Large intestine (tissue), 3 donors: ENCODE data around the gene HTR3D. TPM values are rescaled to one million over a fixed set of nuclear protein-coding genes. Genes with fewer than 3 reads are reported as not detected.
A peak's percentile ranks its signal among the peaks of the same experiment; 100 is the strongest.
"Not testable (repeated sequence)": the region's sequence is repeated elsewhere in the genome, so short reads cannot be mapped to it uniquely, and the experiment has no call there.

Source experiments
- DNase-seq, 2 donors: peaks; one replicate each; pipeline versions ENCODE4 v3.0.0 to v3.0.0-alpha.2; 2013
- H3K27ac ChIP-seq: one replicate; pipeline ENCODE4 v1.5.1; 2013; ENCODE audit warnings: low read length
- H3K27me3 ChIP-seq: 2 replicates; pipeline ENCODE4 v1.6.1; 2013; ENCODE audit warnings: low read length; ENCODE audit not compliant: control insufficient read depth, insufficient read depth
- H3K36me3 ChIP-seq: 2 replicates; pipeline ENCODE4 v1.6.1; 2013; ENCODE audit warnings: low read length; ENCODE audit not compliant: control insufficient read depth, insufficient read depth
- H3K4me1 ChIP-seq: one replicate; pipeline ENCODE4 v1.6.1; 2013; ENCODE audit warnings: low read length; ENCODE audit not compliant: control insufficient read depth, insufficient read depth
- H3K4me3 ChIP-seq: one replicate; pipeline ENCODE4 v1.5.1; 2013; ENCODE audit warnings: low read length
- H3K9me3 ChIP-seq: one replicate; pipeline ENCODE4 v1.6.1; 2013; ENCODE audit warnings: mild to moderate bottlenecking, low read depth, low read length, moderate library complexity; ENCODE audit not compliant: control insufficient read depth
- WGBS: methylation state at CpG from one replicate; pipeline ENCODE4 v1.1.5; 2013; ENCODE audit warnings: low lambda C conversion rate; ENCODE audit not compliant: insufficient coverage; 5-methylcytosine and 5-hydroxymethylcytosine counted together
- polyA plus RNA-seq: library from polyadenylated mRNA; unstranded; fragments of 120-200 nt; gene quantifications from one replicate; pipeline ENCODE4 v1.2.1, GENCODE V29; 2013

HTR3D gene
- polyA plus RNA-seq, 1 donor, result not detected

DNA sequence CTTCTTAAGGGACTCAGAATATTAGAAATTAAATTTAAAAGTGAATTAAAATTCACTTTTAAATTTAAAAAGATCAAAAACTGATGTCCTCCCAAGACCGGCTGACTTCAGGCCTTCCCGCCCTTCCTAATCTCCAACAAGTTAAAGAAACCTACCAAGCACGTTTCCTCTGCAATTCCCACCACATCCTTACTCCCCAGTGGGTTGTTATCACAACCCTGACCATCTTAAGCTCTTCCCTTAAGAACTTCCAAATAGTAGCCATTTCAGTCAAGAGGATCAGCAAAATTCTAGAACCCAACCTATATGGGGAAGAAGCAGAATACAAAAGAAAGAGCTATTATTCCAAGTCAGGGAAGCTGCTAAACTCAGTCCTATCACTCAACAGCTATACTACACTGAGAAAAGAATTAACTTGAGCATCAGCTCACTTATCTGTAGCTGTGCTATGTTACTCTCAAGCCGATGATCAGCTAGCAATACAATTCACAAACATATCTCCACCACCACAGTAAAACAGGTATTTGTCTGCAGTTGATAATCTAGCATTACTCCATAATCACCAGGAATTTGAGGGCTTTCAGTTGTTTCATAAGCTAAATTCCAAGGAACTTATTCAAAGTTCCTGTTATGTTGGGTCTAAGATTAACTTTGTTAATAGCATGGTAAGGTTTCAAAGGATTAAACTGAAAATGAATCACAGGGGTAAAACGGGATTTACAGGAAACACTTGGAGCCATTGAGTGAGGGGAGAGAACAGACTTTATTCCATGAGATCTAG is 28.2 kb upstream of the HTR3D start:
- Histone ChIP-seq H3K27me3 (no peaks in the 10 kb centered on the region), H3K9me3 (no peaks in the 10 kb centered on the region), H3K36me3 (no peaks in the 10 kb centered on the region), H3K4me1 (peaks cover 7% of the 10 kb centered on the region), H3K27ac (peak overlapping the region; percentile 26), H3K4me3 (no peak overlapping the region)
- no peak for DNase-seq
- WGBS, result 33% methylated on average over 1 of the region's 5 CpGs

DNA sequence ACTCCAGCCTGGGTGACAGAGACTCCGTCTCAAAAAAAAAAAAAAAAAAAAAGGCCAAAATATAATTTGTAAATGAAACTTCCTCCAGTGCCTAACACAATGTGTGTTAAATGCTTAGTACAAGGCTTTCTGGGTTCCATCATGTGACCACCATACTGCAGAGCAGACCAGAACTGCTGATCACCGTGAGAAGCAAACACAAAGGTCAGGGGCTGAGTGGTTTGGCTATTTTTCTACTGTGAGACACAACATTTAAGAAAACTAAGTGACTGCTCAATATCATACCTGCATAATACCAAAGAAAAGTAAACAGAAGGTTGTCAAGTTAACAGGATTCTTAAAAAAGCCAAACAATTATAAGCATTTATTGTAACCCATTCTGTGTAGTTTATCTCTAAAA is 27.1 kb upstream of the HTR3D start:
- Histone ChIP-seq H3K4me1 (peaks cover 7% of the 10 kb centered on the region), H3K27ac (peak overlapping the region; percentile 35), H3K36me3 (no peaks in the 10 kb centered on the region), H3K9me3 (no peaks in the 10 kb centered on the region), H3K4me3 (no peak overlapping the region), H3K27me3 (no peaks in the 10 kb centered on the region)
- WGBS, result 33% methylated on average over 1 of the region's 2 CpGs
- DNase-seq, result peak; percentile 40 to 65

DNA sequence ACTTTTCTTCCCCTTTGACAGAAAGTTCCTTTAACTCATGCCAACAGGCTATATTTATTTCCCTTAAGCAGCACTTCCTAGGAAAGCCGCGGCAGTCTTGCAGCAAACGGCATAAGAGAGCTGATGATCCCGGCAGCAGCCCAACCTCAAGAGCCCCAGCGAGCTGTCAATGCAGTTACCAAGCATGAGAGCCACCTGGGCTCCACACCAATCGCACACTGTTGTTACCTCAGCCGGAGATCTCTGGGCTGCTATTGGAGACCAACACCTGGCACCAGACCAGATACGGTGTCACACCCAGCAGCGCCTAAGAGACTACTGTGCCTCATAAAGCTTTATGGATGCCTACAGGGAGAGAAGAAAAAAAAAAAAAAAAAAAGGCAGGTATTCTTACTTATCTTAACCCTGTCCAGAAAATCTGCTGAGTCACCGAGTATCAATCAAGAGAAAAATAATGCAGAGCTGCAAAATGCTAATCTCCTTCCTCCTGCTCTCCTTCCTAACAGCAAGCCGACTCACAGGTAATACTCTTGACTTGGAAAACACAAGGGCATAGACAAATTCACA is 25.5 kb upstream of the HTR3D start:
- Histone ChIP-seq H3K9me3 (no peaks in the 10 kb centered on the region), H3K4me3 (no peak overlapping the region), H3K4me1 (peaks cover 7% of the 10 kb centered on the region), H3K27me3 (no peaks in the 10 kb centered on the region), H3K27ac (peak overlapping the region; percentile 42), H3K36me3 (no peaks in the 10 kb centered on the region)
- peak; percentile 91 to 94 for DNase-seq
- WGBS, result no CpG with 5 or more reads among the region's 11 CpGs

DNA sequence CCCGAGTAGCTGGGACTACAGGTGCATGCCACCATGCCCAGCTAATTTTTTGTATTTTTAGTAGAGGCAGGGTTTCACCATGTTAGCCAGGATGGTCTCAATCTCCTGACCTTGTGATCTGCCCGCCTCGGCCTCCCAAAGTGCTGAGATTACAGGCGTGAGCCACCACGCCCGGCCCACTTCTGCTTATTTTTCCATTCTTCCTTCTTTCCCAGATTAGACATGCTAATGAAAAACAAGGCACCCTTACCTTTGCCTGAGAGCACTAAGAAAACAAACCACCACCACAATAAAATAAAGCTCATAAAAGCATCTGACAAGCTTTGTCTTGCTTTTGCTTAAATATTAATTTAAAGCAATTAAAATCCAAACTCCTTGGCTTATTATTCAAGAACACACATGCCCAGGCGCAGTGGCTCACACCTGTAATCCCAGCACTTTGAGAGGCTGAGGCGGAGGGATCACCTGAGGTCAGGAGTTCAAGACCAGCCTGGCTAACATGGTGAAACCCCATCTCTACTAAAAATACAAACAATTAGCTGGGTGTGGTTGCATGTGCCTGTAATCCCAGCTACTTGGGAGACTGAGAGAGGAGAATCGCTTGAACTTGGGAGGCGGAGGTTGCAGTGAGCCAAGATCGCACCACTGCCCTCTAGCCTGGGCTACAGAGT is 24.3 kb upstream of the HTR3D start:
- H3K4me3 ChIP-seq, H3K27ac ChIP-seq, H3K4me1 ChIP-seq, H3K9me3 ChIP-seq, H3K27me3 ChIP-seq, H3K36me3 ChIP-seq: not testable (repeated sequence)
- WGBS, result no CpG with 5 or more reads among the region's 11 CpGs
- peak in 1 of 2 donors; percentile 4 for DNase-seq

DNA sequence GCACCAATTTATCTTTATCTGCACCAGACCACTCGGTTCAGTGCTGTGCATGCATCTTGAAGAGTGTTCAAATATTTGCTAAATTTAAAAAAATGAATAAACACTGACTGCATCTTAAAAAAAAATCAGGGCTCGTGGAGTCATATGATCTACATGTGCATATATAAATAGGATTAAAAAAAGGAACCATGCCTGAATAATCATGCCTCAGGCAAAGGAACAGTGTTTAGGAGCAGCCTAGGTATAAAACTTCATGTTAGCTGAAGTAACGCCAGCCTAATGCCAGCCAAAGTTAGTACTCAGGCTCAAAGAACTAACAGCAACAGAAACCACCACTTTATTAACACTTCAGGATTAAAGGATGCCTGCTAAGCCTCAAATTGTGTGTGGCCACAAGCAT is 23.4 kb upstream of the HTR3D start:
- Histone ChIP-seq H3K4me3 (no peak overlapping the region), H3K36me3 (peaks cover 3% of the 10 kb centered on the region), H3K4me1 (peaks cover 7% of the 10 kb centered on the region), H3K27ac (no peak overlapping the region), H3K9me3 (no peaks in the 10 kb centered on the region), H3K27me3 (no peaks in the 10 kb centered on the region)
- DNase-seq, result no peak
- 83% methylated on average over 1 of the region's 3 CpGs for WGBS

DNA sequence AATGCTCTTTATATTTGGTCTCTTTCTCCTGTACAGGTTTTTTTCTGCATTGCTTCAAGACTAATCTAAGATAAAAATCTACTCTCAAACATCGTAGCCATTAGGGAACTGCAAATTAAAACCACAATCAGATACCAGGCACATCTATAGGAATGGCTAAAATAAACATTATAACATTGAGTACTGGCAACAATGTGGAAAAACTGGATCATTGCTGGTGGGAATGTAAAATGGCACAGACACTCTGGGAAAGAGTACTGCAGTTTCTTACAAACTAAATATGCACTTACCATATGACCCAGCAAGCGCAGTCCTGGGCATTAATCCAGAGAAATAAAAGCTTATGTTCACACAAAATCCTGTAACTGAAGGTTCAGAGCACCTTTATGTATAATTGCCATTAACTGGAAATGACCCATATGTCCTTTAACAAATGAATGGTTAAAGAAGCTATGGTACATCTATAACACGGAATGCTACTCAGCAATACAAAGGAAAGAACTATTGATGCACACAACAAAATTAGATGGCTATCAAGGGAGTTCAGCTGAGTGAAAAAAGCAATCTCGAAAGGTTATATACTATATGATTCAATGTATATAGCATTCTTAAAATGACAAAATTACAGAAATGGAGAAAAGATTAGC is 20.2 kb upstream of the HTR3D start:
- Histone ChIP-seq H3K36me3 (peaks cover 3% of the 10 kb centered on the region), H3K4me1 (no peaks in the 10 kb centered on the region), H3K27ac (no peak overlapping the region), H3K9me3 (no peaks in the 10 kb centered on the region), H3K27me3 (no peaks in the 10 kb centered on the region), H3K4me3 (no peak overlapping the region)
- WGBS, result 90% methylated on average over 2 of the region's 4 CpGs
- no peak for DNase-seq

DNA sequence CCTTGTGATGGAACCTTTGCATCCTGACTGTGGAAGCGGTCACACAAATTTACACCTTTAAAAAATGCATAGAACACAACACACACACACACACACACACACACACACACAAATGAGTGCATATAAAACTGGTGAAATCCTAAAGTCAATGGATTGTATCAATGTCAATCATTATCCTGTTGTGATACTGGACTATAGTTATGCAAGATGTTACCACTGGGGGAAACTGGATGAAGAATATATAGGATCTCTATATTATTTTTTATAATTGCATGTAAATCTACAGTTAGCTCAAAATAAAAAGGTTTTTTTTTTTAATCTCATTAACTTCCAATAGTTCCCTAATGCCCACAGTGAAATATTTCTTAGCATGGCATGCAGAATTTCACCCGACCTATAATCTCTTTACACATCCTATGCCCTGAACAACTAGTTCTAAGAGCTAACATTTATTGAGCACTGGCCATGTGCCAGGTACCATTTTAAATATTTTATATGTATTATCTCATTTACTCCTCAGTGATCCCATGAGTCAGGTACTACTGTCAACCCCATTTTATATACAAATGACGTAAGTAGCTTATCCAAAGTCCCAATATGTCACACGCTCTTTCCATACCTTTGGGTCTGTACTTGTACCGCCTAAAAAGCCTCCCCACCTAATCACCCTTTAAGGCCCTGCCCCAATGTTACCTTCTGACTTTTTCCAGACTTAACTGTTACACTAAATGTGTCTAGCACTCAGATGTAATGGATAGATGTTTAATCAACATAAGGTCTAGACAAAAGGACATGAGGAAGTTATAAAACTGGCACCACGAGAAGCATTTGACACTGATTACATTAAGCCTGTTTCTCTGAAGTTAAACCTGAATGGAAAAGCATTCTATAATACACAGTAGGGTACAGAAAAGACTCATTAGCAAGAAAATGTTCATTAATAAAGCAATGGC is 19.3 kb upstream of the HTR3D start:
- Histone ChIP-seq H3K36me3 (peaks cover 3% of the 10 kb centered on the region), H3K27me3 (no peaks in the 10 kb centered on the region), H3K4me3 (no peak overlapping the region), H3K4me1 (peaks cover 3% of the 10 kb centered on the region), H3K27ac (no peak overlapping the region), H3K9me3 (no peaks in the 10 kb centered on the region)
- WGBS, result 100% methylated on average over 1 of the region's 6 CpGs
- DNase-seq, result no peak

DNA sequence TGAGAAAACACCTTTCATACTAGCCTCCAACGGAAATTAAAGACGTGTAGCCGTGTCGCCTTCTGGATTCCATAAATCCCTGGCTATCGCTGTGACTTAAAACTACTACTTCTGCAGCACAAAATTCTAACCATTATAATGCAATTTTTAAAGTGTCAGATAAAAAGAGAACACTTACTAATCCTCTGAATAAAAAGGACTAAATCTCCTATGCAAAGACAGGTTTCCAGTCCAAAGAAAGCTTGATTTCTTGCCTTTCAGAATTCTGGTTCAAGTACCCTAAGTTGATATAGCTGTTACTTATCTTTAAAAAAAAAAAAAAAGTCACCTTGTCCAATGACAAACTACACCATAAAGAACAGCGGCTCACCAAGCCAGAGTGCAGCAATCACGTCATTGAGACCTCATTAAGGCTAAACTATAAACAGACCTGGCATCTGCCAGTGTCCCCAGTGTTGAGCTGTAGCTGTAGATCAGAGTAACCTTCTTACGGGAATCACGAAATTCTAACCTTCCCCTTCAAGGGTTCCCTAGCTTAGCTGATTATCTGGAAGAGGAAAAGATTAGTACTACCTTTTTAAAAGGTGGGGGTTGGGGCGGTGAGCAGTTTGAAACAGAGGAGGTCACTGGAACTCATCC is 16.0 kb upstream of the HTR3D start:
- H3K9me3 ChIP-seq, result no peaks in the 10 kb centered on the region
- H3K4me1 ChIP-seq, result peaks cover 3% of the 10 kb centered on the region
- peaks cover 3% of the 10 kb centered on the region for H3K36me3 ChIP-seq
- H3K27me3 ChIP-seq, result no peaks in the 10 kb centered on the region
- WGBS, result no CpG with 5 or more reads among the region's 10 CpGs
- no peak overlapping the region for H3K4me3 ChIP-seq
- peak in 1 of 2 donors; percentile 46 for DNase-seq
- H3K27ac ChIP-seq, result no peak overlapping the region

DNA sequence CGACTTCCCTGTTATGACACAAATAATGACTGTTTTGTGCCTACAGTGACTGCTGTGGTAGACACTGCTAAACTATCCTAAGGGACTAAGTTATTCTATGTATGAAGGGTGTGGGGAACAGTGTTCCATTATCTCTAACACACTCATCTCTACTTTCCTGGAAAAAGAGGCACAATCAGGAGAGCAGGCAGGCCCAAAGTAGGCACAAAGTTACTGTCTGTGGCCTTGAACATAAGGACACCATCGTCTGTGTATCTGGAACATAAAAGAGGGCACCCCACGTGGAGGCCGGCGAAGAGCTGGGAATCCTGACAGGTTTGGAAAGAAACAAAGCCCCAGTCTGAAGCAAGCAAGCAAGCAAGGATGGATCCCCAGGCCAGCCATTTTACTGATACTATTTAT is 15.4 kb upstream of the HTR3D start:
- Histone ChIP-seq H3K36me3 (peaks cover 2% of the 10 kb centered on the region), H3K4me1 (peaks cover 3% of the 10 kb centered on the region), H3K9me3 (no peaks in the 10 kb centered on the region), H3K4me3 (no peak overlapping the region), H3K27me3 (no peaks in the 10 kb centered on the region), H3K27ac (no peak overlapping the region)
- WGBS, result no CpG with 5 or more reads among the region's 5 CpGs
- DNase-seq, result no peak
